ENCODE data around the gene MNX1. TPM values are rescaled to one million over a fixed set of nuclear protein-coding genes. Genes with fewer than 3 reads are reported as not detected.

MNX1 gene
- total RNA-seq, 2 donors from 2014 or later: not detected

GRCh38 chr7:156989766-156990535 is 20.5 kb downstream of the MNX1 start:
- no peaks in the 10 kb centered on the region for H3K9me3 ChIP-seq
- TF ChIP-seq, protein P1, sequence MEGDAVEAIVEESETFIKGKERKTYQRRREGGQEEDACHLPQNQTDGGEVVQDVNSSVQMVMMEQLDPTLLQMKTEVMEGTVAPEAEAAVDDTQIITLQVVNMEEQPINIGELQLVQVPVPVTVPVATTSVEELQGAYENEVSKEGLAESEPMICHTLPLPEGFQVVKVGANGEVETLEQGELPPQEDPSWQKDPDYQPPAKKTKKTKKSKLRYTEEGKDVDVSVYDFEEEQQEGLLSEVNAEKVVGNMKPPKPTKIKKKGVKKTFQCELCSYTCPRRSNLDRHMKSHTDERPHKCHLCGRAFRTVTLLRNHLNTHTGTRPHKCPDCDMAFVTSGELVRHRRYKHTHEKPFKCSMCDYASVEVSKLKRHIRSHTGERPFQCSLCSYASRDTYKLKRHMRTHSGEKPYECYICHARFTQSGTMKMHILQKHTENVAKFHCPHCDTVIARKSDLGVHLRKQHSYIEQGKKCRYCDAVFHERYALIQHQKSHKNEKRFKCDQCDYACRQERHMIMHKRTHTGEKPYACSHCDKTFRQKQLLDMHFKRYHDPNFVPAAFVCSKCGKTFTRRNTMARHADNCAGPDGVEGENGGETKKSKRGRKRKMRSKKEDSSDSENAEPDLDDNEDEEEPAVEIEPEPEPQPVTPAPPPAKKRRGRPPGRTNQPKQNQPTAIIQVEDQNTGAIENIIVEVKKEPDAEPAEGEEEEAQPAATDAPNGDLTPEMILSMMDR (IDR thresholded peaks at IDR 0.05): no peak
- H3K27me3 ChIP-seq: no peaks in the 10 kb centered on the region
- no peak for DNase-seq (ENCODE audit: low spot score)
- no peaks in the 10 kb centered on the region for H3K36me3 ChIP-seq
- no peaks in the 10 kb centered on the region for H3K4me1 ChIP-seq
- H3K27ac ChIP-seq: no peak overlapping the region
- H3K4me3 ChIP-seq: no peak overlapping the region

DNA sequence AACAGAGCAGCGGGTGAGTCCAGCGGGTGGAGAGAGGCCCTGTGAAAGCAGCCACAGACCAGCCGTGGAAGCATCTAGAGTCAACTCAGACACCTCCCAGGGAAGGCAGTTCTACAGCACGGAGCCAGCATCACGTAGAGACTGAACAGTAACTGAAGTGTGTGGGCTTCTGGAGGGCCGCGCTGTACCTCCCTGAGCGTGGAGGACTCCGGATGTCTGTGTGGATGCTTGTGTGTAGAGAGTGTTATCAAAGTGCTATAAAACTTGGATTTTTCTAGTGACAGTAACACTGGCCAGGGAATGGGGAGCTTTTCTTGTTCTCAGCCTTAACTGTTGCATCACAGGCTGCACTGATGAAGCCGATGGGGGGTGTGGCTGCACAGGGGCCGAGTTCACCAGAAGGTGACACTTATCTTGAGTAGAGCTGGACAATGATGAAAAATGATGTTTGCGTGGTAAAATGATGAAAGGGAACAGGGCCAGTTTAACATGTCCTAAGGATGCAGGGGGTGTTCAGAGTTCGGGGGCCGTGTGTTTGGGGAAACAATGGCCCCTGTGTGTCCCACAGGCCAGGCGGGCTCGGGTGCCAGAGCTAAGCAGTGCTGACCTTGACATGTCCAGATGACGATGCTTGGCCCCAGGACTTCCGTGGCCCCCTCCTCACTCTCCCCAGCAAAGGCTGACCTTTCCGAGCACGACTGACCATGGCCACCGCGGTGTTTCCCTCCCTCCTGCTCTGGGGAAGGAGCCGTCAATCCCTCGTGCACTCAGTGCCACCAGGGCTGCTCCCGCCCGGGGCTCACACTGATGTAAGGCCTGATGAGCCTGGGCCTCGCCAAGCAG is 21.9 kb downstream of the MNX1 start:
- DNase-seq (ENCODE audit: low spot score): no peak
- H3K36me3 ChIP-seq: no peaks in the 10 kb centered on the region
- no peak overlapping the region for H3K4me3 ChIP-seq
- no peaks in the 10 kb centered on the region for H3K9me3 ChIP-seq
- no peak overlapping the region for H3K27ac ChIP-seq
- H3K4me1 ChIP-seq: no peaks in the 10 kb centered on the region
- no peaks in the 10 kb centered on the region for H3K27me3 ChIP-seq
- TF ChIP-seq, protein P1 (IDR thresholded peaks at IDR 0.05): no peak

DNA sequence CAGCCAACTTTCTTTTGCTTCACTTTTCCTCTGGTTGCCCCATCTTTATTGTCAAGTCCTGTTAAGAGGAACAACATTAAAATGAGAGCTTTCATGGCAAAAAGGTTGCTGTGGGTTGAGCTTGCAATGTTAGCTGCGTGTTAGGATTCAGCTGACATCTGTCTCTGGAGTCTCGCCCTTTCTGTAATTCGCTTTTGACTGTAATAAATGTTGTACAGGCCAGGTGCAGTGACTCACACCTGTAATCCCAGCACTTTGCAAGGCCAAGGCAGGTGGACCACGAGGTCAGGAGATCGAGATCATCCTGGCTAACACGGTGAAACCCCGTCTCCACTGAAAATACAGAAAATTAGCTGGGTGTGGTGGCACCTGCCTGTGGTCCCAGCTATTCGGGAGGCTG is 24.1 kb downstream of the MNX1 start:
- TF ChIP-seq, protein P1 (IDR thresholded peaks at IDR 0.05): no peak
- H3K9me3 ChIP-seq: no peaks in the 10 kb centered on the region
- no peak overlapping the region for H3K4me3 ChIP-seq
- no peak overlapping the region for H3K27ac ChIP-seq
- no peaks in the 10 kb centered on the region for H3K4me1 ChIP-seq
- no peak for DNase-seq (ENCODE audit: low spot score)
- no peaks in the 10 kb centered on the region for H3K36me3 ChIP-seq
- no peaks in the 10 kb centered on the region for H3K27me3 ChIP-seq

DNA sequence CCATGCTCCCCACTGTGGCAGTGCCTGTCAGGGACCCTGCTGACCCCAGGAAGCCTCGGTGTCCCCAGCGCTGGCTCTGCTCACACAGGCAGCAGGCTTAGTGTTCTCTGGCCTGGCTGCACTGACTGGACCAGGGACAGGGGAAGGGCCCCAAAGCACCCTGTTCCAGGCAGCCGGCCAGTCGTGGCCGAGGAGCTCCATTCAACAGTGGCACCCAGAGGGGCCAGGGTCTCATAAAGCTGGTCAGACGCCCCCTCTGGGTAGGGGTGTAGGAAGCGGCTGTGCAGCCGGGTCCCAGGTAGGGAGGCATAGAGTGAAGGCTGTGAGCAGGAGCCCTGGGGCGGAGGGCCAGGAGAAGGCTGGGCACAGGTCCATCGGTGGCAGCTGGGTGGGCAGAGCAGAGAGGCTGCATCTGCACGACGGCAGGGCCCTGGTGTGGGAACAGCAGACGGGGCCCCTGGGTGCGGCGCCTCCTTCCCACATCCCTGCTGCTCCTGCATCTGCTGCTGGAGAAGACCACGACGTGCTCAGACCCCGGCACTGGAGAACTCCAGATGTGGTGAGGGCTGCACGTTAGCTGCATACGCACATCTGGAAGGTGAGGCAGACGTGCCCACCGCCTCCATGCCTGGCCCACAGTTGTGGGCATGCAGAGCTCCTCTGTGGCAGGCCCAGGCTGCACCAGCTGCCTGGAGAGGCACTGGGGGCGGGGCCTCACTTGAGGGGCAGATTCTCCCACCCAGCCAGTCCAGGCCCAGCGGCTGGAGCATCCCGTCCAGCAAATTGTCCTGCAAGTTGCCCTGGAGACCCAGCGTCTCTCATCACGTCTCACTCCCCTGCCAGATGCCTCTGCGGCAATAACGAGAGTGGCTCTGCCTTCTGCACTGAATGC is 25.1 kb downstream of the MNX1 start:
- DNase-seq (ENCODE audit: low spot score): no peak
- no peaks in the 10 kb centered on the region for H3K36me3 ChIP-seq
- no peak overlapping the region for H3K4me3 ChIP-seq
- H3K9me3 ChIP-seq: no peaks in the 10 kb centered on the region
- H3K27ac ChIP-seq: no peak overlapping the region
- H3K27me3 ChIP-seq: no peaks in the 10 kb centered on the region
- H3K4me1 ChIP-seq: no peaks in the 10 kb centered on the region
- TF ChIP-seq, protein P1 (IDR thresholded peaks at IDR 0.05): no peak

- Histone ChIP-seq H3K27me3 (no peaks in the 10 kb centered on the region), H3K36me3 (no peaks in the 10 kb centered on the region), H3K9me3 (peaks cover 0 to 3% of the 10 kb centered on the region in 2 donors), H3K4me1 (no peaks in the 10 kb centered on the region), H3K27ac (no peak overlapping the region), H3K4me3 (no peak overlapping the region)
- DNase-seq (ENCODE audit: low spot score): no peak
- TF ChIP-seq, protein P1 (IDR thresholded peaks at IDR 0.05): no peak
Measured at GRCh38 chr7:156984174-156984891, 26.1 kb downstream of the MNX1 start.
